NCI-H345 treated with DMSO at 0.1 percent for 48 hours (cell line): ENCODE measurements around the gene DHCR7.

Source experiments
- DNase-seq: peaks from one replicate; lab custom pipeline; 2025; ENCODE audit not compliant: unreplicated experiment; lab: John Stamatoyannopoulos, UW

The DHCR7 gene

GRCh38 chr11:71459076-71459766, 11.0 kb upstream of the DHCR7 start:
- DNase-seq = no peak

- DNase-seq = no peak
These were observed 10.2 kb upstream of the DHCR7 start for GRCh38 chr11:71458146-71459070.

- DNase-seq = no peak
These were observed 8.6 kb upstream of the DHCR7 start for GRCh38 chr11:71456831-71457230.

GRCh38 chr11:71456294-71456693, 8.1 kb upstream of the DHCR7 start:
- no peak for DNase-seq

- no peak for DNase-seq
These were observed 6.4 kb upstream of the DHCR7 start for GRCh38 chr11:71454470-71455113.

- no peak for DNase-seq
These were observed 5.7 kb upstream of the DHCR7 start for GRCh38 chr11:71453918-71454304.

GRCh38 chr11:71453037-71453917, 5.1 kb upstream of the DHCR7 start, which contains the start of gene NADSYN1:
NADSYN1 (plus strand) TSS chr11:71453203; CDS start chr11:71453297, 94 bp downstream.
- DNase-seq = peak; percentile 91

- DNase-seq = peak; percentile 78
These were observed 4.2 kb upstream of the DHCR7 start for GRCh38 chr11:71452199-71453036.

- no peak for DNase-seq
These were observed 3.5 kb upstream of the DHCR7 start for GRCh38 chr11:71451596-71452198.

GRCh38 chr11:71450939-71451338, 2.7 kb upstream of the DHCR7 start:
- no peak for DNase-seq

GRCh38 chr11:71450507-71450906, 2.3 kb upstream of the DHCR7 start:
- DNase-seq = no peak

GRCh38 chr11:71449596-71449995, 1.4 kb upstream of the DHCR7 start:
- DNase-seq = no peak

- no peak for DNase-seq
These were observed 369 bp downstream of the DHCR7 start for GRCh38 chr11:71447791-71448256.

GRCh38 chr11:71446942-71447688, 1.1 kb downstream of the DHCR7 start:
- no peak for DNase-seq

GRCh38 chr11:71446150-71446549, 2.0 kb downstream of the DHCR7 start:
- no peak for DNase-seq

GRCh38 chr11:71444811-71445210, 3.4 kb downstream of the DHCR7 start:
- no peak for DNase-seq

GRCh38 chr11:71443736-71444445, 4.3 kb downstream of the DHCR7 start:
- no peak for DNase-seq

- DNase-seq = no peak
These were observed 5.3 kb downstream of the DHCR7 start for GRCh38 chr11:71442880-71443279.
